Measurements from ENCODE around the gene CNNM1.

CNNM1 gene

DNA sequence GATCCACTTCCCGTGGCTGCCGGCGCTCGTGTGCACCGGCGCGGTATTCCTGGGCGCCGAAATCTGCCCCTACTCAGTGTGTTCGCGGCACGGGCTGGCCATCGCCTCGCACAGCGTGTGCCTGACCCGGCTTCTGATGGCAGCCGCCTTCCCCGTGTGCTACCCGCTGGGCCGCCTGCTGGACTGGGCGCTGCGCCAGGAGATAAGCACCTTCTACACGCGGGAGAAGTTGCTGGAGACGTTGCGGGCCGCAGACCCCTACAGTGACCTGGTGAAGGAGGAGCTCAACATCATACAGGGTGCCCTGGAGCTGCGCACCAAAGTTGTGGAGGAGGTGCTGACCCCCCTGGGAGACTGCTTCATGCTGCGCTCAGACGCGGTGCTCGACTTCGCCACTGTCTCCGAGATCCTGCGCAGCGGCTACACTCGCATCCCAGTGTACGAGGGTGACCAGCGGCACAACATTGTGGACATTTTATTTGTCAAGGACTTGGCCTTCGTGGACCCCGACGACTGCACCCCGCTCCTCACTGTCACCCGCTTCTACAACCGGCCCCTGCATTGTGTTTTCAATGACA lies 1.3 kb downstream of the CNNM1 start:
- TF ChIP-seq, protein P1, sequence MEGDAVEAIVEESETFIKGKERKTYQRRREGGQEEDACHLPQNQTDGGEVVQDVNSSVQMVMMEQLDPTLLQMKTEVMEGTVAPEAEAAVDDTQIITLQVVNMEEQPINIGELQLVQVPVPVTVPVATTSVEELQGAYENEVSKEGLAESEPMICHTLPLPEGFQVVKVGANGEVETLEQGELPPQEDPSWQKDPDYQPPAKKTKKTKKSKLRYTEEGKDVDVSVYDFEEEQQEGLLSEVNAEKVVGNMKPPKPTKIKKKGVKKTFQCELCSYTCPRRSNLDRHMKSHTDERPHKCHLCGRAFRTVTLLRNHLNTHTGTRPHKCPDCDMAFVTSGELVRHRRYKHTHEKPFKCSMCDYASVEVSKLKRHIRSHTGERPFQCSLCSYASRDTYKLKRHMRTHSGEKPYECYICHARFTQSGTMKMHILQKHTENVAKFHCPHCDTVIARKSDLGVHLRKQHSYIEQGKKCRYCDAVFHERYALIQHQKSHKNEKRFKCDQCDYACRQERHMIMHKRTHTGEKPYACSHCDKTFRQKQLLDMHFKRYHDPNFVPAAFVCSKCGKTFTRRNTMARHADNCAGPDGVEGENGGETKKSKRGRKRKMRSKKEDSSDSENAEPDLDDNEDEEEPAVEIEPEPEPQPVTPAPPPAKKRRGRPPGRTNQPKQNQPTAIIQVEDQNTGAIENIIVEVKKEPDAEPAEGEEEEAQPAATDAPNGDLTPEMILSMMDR (IDR thresholded peaks at IDR 0.05; ENCODE audit: poor library complexity, severe bottlenecking) = no peak
- no peaks in the 10 kb centered on the region for H3K4me1 ChIP-seq (ENCODE audit: insufficient read depth, poor library complexity, severe bottlenecking)
- H3K4me3 ChIP-seq (ENCODE audit: severe bottlenecking) = peak overlapping the region; percentile 39
- H3K27me3 ChIP-seq (ENCODE audit: insufficient read depth, poor library complexity, severe bottlenecking) = peaks cover 16% of the 10 kb centered on the region
- no peaks in the 10 kb centered on the region for H3K9me3 ChIP-seq (ENCODE audit: severe bottlenecking)
- H3K36me3 ChIP-seq (ENCODE audit: low read depth) = no peaks in the 10 kb centered on the region
- no peak for DNase-seq (ENCODE audit: low spot score)
- peak; percentile 12; the same call in 2 of the 3 replicates for ATAC-seq (ENCODE audit: low read depth)
- H3K27ac ChIP-seq (ENCODE audit: poor library complexity, severe bottlenecking) = no peak overlapping the region

DNA sequence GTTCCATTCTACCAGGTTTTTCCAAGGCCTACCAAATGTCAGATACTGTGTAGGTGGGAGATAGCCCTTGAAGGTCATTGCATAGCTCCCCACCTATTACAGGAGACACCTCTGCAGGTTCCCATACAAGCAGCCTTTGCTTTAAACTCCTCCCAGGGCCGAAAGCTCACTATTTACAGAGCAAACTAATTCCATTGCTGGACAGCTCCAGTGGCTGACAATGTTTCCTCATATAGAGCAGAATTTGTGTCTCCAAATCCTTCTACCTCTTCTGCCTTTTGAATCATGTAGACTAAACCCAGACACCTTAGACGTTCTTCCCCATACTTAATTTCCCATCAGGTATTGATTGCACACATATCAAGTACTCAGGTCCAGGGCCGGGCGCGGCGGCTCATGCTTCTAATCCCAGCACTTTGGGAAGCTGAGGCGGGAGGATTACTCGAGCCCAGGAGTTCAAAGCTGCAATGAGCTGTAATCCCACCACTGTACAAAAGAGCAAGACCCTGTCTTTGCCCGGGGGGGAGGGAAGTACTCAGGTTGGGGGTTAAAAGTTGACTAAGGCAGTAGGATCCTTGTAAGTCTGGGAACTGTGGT lies 2.1 kb downstream of the CNNM1 start:
- H3K9me3 ChIP-seq (ENCODE audit: severe bottlenecking) = no peaks in the 10 kb centered on the region
- no peaks in the 10 kb centered on the region for H3K4me1 ChIP-seq (ENCODE audit: insufficient read depth, poor library complexity, severe bottlenecking)
- TF ChIP-seq, protein P1 (IDR thresholded peaks at IDR 0.05; ENCODE audit: poor library complexity, severe bottlenecking) = no peak
- H3K27ac ChIP-seq (ENCODE audit: poor library complexity, severe bottlenecking) = no peak overlapping the region
- peaks cover 16% of the 10 kb centered on the region for H3K27me3 ChIP-seq (ENCODE audit: insufficient read depth, poor library complexity, severe bottlenecking)
- no peak for DNase-seq (ENCODE audit: low spot score)
- H3K36me3 ChIP-seq (ENCODE audit: low read depth) = no peaks in the 10 kb centered on the region
- H3K4me3 ChIP-seq (ENCODE audit: severe bottlenecking) = no peak overlapping the region
- 0 out of 3 replicates have a peak, but pooled peaks have one; percentile 12 for ATAC-seq (ENCODE audit: low read depth)

DNA sequence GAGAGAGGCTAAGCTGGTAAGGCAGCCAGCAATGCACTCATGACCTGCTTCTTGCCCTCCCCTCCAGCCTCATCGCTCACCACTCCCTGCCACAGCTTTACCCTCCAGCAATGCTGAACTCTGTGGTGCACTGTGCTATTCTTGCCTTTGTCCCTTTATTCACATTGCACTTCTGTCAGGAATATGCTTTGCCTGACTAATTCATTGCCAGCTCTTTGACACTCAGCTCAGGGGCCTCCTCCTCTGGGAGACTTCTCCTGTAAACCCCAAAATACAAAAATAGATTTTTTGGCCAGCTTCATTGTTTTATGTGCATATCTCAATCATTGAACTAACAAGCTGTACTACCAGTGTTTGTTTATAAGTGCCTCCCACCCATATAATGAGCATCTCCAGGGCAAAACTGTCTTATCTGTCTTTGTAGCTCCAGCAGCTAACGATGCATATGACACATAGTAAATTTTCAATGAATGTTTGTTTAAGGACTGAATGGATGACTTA lies 8.2 kb downstream of the CNNM1 start:
- Histone ChIP-seq H3K27ac (ENCODE audit: poor library complexity, severe bottlenecking) (no peak overlapping the region), H3K27me3 (ENCODE audit: insufficient read depth, poor library complexity, severe bottlenecking) (no peaks in the 10 kb centered on the region), H3K4me1 (ENCODE audit: insufficient read depth, poor library complexity, severe bottlenecking) (peaks cover 2% of the 10 kb centered on the region), H3K9me3 (ENCODE audit: severe bottlenecking) (no peaks in the 10 kb centered on the region), H3K36me3 (ENCODE audit: low read depth) (no peaks in the 10 kb centered on the region), H3K4me3 (ENCODE audit: severe bottlenecking) (no peak overlapping the region)
- DNase-seq (ENCODE audit: low spot score) (no peak), ATAC-seq (ENCODE audit: low read depth) (no peak)
- TF ChIP-seq, protein P1 (IDR thresholded peaks at IDR 0.05; ENCODE audit: poor library complexity, severe bottlenecking) = no peak

DNA sequence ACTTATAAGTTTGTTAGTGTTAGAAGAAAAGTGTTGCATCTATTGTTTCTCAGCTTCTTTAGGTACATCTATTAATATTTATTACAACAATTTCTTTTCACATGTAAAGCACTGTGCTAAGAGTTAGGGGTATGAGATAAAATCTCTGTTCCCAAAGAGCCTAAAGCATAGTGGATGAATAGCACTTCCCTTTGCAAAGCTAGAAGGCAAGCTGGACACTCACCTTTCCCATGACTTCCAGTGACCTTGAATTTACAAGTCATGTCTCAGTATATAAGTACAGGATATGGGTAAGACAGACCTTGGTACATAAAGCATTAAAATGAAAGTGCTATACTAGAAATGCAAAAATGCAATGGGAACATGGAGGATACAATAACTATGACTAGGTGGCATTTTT lies 8.7 kb downstream of the CNNM1 start:
- no peak overlapping the region for H3K27ac ChIP-seq (ENCODE audit: poor library complexity, severe bottlenecking)

More for the DNA sequence above, 8.7 kb downstream of the CNNM1 start:
- DNase-seq (ENCODE audit: low spot score) (no peak), ATAC-seq (ENCODE audit: low read depth) (no peak)
- TF ChIP-seq, protein P1 (IDR thresholded peaks at IDR 0.05; ENCODE audit: poor library complexity, severe bottlenecking) = no peak
- no peak overlapping the region for H3K4me3 ChIP-seq (ENCODE audit: severe bottlenecking)
- H3K36me3 ChIP-seq (ENCODE audit: low read depth) = no peaks in the 10 kb centered on the region
- H3K4me1 ChIP-seq (ENCODE audit: insufficient read depth, poor library complexity, severe bottlenecking) = peaks cover 2% of the 10 kb centered on the region
- no peaks in the 10 kb centered on the region for H3K27me3 ChIP-seq (ENCODE audit: insufficient read depth, poor library complexity, severe bottlenecking)
- H3K9me3 ChIP-seq (ENCODE audit: severe bottlenecking) = no peaks in the 10 kb centered on the region
